HL-60/S4 treated with retinoic acid at 250 ng/mL for 4 days and 3 days (cell line): ENCODE data around the gene MLH1.

Experiments used
- in situ Hi-C: fragments of 300-500 bp; cut with MboI; formaldehyde crosslinking; loops from 2 replicates; pipeline ENCODE4 v1.7.0; 2022; ENCODE audit warnings: low sequenced_read_pairs

MLH1 gene

DNA sequence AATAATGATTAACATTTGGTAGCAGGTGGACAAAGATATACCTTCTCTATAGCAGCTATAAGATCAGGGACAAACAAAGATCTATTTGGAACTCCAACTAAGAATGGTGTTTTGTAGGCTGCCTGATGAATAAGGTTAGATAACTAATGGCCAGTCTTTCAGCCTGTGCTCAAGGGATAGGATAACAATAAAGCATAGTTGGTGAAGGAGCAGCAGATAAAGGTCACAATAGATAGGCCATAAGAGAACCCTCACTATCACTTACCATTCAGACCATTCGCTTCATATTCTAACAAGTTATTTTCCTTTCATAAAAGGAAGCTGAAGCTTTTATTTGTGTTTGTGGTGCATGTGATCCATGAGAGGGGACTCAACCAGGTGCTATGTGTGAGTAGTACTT is 20.2 kb upstream of the MLH1 start:
- in situ Hi-C loops: no loop called here

DNA sequence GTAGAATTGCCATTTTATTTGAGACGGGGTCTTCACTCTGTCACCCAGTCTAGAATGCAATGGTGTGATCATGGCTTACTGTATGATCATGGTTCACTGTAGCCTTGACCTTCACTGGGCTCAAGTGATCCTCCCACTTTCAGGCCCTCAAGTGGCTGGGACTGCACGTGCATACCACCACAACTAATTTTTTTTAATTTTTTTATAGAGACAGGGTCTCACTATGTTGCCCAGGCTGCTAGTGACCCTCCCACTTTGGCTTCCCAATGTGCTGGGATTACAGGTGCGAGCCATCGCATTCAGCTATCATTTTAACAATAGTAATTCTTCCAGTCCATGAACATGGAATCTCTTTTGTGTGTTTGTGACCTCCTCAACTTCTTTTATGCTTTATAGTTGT is 12.3 kb upstream of the MLH1 start:
- in situ Hi-C loops: no loop called here

DNA sequence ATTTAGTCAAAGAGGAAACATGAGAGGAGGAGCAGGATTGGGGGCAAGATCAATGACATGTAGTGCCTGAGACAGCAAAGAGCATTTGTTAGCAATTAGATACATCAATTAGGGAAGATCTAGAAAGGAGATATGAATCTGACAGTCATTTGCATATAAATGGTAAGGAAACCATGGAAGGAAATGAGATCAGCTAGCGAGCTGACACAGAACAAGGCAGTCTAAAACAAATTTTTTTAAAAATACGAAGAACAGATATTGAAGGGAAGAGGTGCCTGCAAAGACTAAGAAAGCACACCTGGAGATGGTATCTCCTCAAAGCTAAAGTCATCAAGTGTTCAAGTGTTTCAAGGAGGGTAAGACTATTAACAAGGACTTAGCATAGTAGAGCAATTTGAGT is 5.0 kb upstream of the MLH1 start:
- in situ Hi-C loops: no loop called here

DNA sequence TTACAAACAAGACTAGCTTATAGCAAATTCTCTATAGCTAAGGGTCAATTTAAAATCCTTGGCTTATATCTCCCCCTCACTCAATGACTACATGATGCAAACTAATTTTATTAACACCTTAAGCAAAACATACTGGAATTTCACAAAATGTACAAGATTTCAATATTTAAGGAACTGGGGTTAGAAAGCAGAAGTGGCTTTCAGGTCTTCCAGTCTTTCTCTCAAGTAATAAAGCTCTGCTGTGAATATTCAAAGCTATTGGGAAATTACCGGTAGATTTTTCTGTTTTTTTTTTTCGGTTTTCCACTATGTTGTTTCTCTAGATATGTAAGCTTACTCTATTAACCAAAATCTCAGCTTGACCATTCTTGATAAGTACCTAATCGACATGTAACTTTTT is 4.3 kb upstream of the MLH1 start:
- in situ Hi-C loops: no loop called here

DNA sequence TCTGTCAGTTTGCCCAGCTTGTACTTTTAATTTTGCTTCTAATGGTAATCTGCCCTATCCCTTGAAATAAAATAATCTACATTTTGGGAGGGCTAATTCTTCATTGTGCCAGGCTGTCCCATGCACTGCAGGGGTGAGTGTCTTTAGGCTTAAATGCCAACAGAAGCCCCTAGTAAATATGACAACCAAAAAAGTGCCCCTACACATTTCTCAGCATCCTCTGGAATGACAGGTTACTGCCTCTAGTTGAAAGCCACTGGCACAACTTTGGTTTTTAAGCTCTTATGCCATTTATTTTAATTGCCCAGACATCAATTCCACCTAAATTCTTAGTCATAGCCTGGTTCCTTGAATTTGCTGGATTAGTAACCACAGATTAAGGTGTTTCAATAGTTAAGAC is 3.8 kb upstream of the MLH1 start:
- in situ Hi-C loops: no loop called here

DNA sequence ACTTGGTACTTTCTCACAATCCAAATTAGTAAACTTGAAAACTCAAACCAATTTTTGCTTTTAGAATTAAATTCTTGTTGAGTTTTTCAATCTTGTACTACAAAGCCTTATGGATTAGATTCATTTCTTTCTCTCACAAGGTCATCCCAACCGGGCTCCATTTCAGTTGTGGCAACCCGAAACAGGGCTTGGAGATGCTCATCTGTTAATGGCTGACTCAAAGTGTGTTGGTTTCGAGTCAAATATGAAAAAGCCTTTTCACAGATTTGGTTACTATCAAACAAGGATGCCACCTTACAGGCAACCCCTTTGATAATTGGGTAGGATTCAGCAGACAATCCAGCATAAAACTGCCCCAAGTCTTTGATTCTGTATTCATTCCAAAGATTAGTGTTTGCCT is 2.2 kb upstream of the MLH1 start:
- in situ Hi-C loops: no loop called here

DNA sequence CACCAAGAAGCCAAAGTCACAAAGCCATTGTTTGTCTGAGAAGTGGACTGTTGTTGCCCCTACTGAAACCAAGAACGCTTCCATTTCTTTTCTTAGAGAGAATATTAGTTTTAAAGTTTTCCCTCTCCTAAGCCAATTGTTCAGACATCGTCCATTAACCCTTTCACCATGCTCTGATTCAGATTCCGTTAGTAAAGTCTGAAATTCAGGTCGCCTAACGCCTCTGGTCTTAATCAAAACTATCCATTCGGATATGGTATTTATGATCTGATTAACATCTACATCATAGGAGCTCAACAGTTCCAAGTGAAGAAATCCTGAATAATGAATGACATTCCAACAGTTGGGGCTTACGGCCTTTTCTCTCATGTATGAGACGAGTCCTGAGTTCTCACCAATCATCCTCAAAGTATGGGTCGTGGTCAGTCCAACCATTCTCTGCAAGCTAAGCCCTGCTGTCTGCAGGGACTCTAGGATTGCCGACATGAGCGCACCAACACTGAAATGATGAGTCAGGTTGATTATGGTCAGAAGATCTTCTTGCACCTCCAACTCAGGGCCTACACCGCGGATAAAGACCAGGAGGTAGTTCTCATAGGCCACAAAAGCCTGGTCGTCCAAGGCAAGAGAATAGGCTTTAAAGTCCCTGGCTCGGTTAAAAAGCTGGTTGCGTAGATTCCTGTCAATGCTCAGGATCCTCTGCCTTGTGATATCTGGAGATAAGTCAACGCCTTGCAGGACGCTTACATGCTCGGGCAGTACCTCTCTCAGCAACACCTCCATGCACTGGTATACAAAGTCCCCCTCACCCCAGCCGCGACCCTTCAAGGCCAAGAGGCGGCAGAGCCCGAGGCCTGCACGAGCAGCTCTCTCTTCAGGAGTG is 1.2 kb upstream of the MLH1 start:
- in situ Hi-C loops: no loop called here

DNA sequence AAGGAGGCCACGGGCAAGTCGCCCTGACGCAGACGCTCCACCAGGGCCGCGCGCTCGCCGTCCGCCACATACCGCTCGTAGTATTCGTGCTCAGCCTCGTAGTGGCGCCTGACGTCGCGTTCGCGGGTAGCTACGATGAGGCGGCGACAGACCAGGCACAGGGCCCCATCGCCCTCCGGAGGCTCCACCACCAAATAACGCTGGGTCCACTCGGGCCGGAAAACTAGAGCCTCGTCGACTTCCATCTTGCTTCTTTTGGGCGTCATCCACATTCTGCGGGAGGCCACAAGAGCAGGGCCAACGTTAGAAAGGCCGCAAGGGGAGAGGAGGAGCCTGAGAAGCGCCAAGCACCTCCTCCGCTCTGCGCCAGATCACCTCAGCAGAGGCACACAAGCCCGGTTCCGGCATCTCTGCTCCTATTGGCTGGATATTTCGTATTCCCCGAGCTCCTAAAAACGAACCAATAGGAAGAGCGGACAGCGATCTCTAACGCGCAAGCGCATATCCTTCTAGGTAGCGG is 452 bp upstream of the MLH1 start, which contains the start of gene EPM2AIP1:
Gene EPM2AIP1, minus strand, starts transcription at position 326 of the 520 bp plus-strand sequence. Its CDS starts 54 bp downstream, at position 272.
- in situ Hi-C loops: no loop called here

DNA sequence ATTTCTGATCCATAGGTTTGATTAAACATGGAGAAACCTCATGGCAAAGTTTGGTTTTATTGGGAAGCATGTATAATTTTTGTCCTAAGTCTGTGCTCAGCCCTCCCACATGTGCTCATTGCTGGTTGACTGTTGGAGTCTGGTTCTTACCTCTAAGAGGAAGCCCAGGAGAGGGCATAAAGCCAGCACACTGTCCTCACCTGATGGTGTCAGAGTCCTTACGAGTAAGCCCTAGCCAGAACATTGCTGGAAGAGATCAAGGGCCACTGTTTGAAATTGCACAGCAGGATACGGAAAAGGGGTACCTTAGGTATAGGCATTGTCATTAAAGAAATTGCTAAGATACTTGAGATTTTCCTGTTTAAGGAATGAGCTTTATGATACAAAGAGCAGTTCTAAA is 21.3 kb downstream of the MLH1 start:
- in situ Hi-C loops: no loop called here

DNA sequence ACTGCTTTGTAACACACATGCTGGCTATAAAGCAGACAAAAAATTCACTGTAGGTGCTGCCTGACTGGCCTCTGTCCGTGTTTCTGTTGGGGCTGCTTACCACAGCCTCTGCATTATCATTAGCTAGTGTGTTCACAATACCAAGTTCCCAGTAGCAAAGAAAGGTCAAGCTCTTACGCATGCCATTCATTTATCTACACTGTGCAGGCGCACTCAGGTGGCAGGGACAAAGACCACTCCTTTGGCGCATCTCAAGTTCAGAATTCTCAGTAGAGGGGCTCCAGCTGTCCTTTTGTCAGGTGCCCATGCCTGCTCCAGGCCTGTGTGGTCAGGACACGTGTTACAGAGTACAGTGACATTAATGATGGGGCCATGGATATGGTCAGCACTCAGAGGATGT is 22.3 kb downstream of the MLH1 start:
- in situ Hi-C loops: no loop called here

DNA sequence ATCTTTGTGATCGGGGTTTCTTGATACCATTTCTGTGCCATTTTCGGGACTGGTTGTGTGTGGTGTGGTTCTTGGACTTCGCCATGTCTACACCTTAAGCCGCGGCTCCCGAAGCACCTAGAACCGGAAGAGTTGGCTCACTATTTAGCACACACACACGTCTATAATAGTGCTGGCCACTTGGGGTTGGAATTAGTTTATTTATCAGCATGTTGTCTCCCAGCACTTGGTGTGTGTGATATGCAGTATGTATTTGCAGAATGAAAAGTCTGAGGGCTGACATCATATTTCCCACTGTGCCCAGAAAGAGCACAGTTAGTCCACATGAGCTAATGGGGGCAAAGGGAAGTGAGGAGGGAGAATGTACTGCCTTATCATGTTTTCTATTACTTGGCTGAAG is 23.6 kb downstream of the MLH1 start:
- in situ Hi-C loops: no loop called here

DNA sequence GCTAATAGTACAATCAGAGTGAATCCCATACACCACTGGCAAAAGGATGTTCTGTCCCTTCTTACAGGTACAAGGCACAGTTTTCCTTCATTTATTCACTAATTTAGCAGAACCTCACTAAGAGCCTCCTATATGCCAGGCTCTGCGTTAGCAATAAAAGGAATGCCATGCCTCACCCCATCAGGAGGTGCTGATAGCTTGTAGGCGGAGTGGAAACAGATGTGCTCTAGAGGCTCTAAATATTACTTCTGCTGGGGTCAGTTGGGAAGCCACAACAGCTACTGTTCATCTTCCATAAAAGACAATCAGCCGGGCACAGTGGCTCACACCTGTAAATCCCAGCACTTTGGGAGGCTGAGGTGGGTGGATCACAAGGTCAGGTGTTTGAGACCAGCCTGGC is 24.4 kb downstream of the MLH1 start:
- in situ Hi-C loops: no loop called here

DNA sequence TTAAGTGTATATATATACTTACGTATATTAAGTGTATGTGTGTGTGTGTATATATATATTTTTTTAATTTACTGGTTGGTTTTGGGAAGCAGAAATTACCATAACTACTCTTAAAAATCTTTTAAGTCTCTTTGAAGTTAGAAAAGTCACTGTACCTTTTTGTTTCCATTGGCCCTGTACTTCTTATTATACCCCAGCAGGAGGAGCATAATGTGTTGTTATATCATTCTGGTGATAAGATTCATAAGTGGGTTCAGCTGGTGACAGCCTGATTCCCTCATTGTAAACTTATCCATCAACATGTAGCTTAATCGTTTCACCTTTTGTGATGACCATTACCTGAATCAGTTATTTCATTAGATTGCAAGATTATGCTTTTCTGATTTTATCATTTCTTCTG is 30.8 kb downstream of the MLH1 start:
- in situ Hi-C loops: no loop called here

DNA sequence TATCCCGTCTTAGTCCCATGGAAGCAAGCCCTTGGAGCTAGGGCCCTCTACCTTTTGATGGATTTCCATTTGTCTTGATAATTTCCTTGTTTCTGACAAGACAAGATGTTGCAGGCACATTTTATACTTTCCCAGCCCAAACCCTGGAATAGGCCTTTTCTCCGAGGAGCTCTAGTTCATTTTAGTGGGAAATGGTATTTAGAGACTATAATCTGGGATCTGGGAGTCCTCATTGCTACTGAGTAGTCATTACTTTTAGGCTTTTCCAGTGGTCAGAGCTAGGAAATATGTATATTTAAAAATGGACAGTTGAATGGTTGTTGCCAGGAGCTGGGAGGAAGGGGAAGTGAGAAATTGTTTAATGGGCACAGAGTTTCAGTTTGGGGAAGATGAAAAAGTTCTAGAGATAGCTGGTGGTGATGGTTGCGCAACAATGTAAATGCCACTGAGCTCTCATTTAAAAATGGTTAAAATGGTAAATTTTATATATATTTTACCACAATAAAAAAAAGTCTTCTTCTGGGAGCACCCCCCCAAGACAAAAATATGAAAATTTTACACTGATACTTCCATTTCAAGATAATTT is 31.6 kb downstream of the MLH1 start:
- in situ Hi-C loops: no loop called here

DNA sequence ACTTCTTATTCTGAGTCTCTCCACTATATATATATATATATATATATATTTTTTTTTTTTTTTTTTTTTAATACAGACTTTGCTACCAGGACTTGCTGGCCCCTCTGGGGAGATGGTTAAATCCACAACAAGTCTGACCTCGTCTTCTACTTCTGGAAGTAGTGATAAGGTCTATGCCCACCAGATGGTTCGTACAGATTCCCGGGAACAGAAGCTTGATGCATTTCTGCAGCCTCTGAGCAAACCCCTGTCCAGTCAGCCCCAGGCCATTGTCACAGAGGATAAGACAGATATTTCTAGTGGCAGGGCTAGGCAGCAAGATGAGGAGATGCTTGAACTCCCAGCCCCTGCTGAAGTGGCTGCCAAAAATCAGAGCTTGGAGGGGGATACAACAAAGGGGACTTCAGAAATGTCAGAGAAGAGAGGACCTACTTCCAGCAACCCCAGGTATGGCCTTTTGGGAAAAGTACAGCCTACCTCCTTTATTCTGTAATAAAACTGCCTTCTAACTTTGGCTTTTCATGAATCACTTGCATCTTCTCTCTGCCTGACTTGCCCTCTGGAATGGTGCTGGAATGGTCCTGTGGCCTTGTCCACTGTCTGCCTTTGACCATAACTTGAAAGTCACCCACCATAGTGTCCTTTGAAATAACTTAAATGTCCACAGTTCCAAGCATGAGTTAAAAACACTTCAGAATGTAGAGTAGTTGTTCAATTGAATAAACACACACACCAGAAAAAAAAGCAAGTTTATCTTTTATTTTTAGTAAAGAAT is 32.4 kb downstream of the MLH1 start:
- in situ Hi-C loops: no loop called here

DNA sequence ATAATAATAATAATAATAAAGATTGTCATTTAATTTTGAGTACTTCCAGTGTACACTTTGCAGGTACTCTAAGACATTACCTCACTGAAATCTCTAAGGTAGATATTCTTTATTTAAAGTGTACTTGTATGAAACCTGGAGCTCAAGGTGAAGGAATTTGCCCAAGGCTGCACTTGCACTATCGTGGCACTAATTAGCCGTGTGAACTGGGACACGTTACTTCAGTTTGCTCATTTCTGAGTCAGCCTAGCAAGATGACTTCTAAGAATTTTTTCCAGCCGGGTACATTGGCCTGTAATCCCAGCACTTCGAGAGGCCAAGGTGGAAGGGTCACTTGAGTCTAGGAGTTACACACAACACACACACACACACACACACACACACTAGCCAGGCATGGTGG is 33.5 kb downstream of the MLH1 start:
- in situ Hi-C loops: no loop called here

DNA sequence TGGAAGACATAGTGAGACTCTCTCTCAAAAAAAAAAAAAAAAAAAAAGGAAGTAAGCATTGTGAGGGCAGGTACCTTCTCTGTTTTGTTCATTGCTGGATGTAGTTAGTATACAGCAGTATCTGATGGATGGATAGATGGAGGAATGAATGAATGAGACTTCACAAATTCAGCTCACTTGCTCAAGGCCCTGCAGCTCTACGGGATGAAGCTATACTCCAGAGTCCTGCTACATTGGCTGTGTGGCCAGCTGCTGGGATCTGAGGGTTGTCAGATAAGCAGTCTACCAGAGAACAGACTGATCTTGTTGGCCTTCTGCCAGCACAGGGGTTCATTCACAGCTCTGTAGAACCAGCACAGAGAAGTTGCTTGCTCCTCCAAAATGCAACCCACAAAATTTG is 35.0 kb downstream of the MLH1 start:
- in situ Hi-C loops: no loop called here

DNA sequence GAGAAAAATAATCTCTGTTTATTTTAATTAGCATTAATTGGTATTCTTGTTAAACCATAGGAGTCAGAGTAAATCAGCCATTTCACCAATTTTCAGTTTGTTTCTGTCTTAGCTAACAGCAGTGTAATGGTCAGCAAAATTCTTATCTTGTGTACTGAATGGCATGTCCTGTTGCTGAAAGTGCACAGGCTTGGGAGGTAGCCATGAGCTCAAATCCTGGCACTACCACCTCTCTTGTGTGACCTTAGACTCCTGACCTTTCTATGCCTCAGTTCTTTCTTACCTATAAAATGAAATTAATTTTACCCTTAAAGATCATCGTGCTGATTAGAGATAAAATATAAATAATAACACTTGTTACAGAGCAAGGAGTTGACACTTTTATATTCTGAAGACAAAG is 35.8 kb downstream of the MLH1 start:
- in situ Hi-C loops: no loop called here

DNA sequence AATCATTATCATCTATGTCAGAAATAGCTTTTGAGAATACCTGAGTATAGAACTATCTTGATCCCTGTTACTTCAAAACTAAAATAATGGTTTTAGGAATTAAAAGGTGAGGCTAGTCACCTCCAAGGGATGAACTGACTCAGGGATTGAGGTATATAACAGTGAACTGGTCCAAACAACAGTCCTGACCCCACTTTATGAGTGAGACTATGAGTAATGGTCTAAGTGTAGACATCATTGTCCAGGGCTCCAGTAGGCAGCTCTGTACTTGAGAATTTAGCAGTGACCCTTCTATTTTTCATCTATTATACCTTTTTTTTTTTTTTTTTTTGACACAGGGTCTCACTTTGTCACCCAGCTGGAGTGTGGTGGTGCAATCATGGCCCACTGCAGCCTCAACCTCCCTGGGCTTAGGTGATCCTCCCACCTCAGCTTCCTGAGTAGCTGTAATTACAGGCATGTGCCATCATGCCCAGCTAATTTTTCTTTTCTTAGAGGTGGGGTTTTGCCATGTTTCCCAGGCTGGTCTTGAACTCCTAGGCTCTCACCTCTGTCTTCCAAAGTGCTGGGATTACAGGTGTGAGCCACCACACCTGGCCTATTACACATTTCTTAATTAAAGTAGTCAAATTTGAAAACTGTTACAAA is 36.3 kb downstream of the MLH1 start:
- in situ Hi-C loops: no loop called here

DNA sequence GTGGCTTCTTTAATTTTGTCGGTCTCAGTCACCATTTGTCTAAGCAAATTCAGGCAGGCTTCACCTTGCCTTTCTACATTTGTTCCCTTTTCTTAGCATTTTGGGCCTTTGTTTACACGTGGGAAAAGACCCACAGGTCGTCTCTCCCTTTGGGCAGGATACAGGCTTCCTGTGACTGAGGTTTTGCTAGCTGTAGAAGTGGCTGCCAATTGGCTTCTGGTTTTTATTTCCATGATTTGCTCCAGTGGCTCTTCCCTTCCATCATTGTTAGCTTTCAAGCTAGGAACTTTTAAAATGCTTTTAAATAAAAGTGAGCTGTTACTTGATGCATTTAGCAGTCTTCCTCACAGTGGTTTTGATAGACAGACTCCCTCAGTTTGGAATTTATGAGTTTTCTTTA is 37.3 kb downstream of the MLH1 start:
- in situ Hi-C loops: no loop called here

DNA sequence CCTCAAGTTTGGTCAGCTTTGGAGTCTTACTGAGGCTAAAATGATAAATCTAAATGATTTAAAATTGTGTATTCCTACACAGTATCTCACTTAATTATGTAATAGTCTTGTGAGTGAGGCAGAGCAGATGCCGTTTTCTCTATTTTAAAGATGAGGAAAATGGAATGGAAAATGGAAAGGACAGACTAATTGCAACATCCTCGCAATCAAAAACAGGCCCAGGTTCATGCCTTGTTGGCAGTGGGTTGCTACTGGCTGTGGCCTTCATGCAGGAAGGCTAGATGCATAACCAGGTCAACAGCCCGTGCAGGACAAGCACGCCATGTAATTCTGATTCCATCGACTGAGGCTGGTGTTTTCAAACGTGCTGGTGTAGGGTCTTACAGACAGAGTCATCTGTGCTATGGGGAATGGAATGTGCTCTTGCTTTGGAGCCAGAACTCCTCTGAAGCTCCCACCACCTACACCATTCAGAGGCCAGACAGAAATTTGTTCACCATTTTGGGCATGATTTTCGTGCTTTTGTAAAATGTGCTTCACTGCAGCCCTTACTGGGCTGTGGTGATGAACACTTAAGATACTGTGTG is 37.9 kb downstream of the MLH1 start:
- in situ Hi-C loops: no loop called here
